ENCODE data around the gene KCNK6.
A peak's percentile ranks its signal among the peaks of the same experiment; 100 is the strongest.

Gene KCNK6

GRCh38 chr19:38373907-38374331, 54.3 kb downstream of the KCNK6 start:
- peak overlapping the region; percentile 41 for H3K4me3 ChIP-seq (ENCODE audit: low read length)
- no peak for TF ChIP-seq ZNF274 (IDR thresholded peaks at IDR 0.05; ENCODE audit: low read depth, low read length)

DNA sequence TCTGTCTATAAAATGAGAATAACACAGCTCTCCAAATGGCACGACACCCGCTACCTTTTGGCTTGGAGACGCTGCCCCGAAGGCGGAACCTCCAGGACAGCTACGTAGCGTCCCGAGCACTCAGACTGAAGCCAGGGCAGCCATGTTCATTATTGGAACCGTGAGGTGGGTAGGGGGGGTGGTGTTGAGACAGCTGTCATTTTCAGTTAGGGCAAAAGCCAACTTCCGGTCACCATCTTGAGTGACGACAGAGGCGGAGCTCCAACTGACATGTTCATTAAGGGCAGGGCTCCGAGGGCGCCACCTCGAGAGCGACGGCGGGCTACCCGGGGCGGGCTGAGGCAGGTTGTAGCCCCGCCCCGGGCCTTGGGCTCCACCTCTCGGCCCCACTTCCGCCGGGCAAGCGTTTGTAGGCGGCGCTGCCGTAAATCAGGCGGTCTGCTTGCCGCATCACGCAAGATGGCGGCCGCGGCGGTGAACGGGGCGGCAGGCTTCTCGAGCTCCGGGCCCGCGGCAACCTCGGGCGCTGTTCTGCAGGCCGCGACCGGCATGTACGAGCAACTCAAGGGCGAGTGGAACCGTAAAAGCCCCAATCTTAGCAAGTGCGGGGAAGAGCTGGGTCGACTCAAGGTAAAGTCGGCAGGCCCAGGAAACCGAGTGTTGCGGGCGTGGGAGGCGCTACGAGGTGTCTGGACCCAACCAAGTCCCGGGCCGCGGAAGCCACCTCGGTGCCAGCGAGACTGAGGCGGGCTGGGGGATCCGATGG, 54.9 kb downstream of the KCNK6 start, which contains the start of gene PSMD8:
Gene PSMD8 (plus strand): TSS at position 240 of the 766 bp plus-strand sequence. CDS start 31 bp downstream, at position 271.
- peak within 1 kb of the TSS; percentile 96 for H3K4me3 ChIP-seq (ENCODE audit: low read length)
- TF ChIP-seq ZNF274 (IDR thresholded peaks at IDR 0.05; ENCODE audit: low read depth, low read length) = no peak

DNA sequence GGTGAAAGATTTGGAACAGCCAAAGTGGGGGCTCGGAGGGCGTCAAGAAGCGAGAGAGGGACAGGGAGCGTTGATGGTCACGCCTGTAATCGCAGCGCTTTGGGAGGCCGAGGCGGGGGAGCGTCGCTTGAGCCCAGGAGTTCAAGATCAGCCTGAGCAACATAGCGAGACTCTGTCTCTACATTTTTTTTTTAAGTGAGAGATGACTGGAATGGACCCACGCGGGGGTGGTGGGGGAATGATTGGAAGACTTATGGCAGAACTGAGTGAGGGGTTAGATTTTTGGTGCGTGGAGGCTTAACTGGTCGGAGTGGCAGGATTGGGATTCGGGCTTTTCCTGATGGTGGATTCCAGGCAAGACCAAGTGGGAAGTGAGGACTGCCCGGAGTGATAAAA, 55.5 kb downstream of the KCNK6 start:
- peak overlapping the region; percentile 96 for H3K4me3 ChIP-seq (ENCODE audit: low read length)
- TF ChIP-seq ZNF274 (IDR thresholded peaks at IDR 0.05; ENCODE audit: low read depth, low read length) = no peak

GRCh38 chr19:38375748-38376147, 56.1 kb downstream of the KCNK6 start:
- H3K4me3 ChIP-seq (ENCODE audit: low read length) = peak overlapping the region; percentile 96
- TF ChIP-seq ZNF274 (IDR thresholded peaks at IDR 0.05; ENCODE audit: low read depth, low read length) = no peak

DNA sequence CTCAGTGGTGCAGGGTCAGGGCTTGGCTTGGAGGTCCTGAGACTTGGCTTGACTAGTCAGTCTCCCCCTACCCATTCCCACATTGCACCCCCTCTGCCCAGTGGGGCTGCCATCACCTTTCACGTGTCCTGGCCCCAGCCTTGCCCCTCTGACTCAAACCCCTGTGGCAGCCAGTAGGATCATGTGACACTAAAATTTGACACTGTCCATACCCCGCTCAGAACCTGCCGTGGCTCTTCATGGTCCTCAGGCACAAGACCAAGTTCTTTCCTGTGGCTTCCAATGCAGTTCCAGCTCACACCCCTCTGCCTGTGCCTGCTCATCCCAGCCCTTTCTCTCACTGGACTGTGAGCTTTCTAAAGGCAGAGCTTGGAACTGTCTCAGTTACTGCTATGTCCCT, 56.9 kb downstream of the KCNK6 start:
- no peak for TF ChIP-seq ZNF274 (IDR thresholded peaks at IDR 0.05; ENCODE audit: low read depth, low read length)
- no peak overlapping the region for H3K4me3 ChIP-seq (ENCODE audit: low read length)

DNA sequence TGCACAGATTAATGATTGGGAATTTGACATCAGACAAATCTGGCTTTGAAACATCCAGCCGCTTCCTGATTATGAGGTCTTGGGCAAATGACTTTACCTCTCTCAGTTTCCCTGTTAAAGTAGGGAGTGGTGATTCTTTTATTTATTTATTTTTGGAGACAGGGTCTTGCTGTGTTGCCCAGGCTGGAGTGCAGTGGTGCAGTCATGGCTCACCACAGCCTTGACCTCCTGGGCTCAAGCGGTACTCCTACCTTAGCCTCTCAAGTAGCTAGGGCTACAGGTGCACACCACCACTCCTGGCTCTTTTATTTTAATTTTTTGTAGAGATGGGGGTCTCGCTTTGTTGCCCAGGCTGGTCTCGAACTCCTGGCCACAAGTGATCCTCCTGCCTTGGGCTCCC, 57.4 kb downstream of the KCNK6 start:
- H3K4me3 ChIP-seq (ENCODE audit: low read length) = no peak overlapping the region
- TF ChIP-seq ZNF274 (IDR thresholded peaks at IDR 0.05; ENCODE audit: low read depth, low read length) = no peak

- no peak for TF ChIP-seq ZNF274 (IDR thresholded peaks at IDR 0.05; ENCODE audit: low read depth, low read length)
These were observed 59.2 kb downstream of the KCNK6 start for GRCh38 chr19:38378866-38379265.

DNA sequence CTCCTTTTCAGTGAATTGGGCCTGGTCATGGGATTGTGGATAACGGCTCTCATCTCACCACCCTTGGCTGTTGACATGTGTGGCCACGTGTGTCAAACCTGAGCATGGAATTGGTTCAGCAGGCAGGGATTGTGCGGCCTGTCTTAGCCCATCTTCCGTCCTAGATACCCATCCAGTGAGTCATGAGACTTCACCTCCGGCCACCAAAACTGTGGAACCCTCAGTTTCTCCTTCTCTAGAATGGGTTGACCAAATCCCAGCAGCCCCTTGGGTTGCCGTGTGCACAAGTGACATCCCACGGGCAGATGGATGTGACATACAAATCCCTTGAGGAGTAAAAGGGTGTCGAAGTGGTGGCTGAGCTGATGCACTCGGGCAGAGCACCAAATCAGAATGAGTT, 61.5 kb downstream of the KCNK6 start:
- TF ChIP-seq ZNF274 (IDR thresholded peaks at IDR 0.05; ENCODE audit: low read depth, low read length) = no peak
- H3K4me3 ChIP-seq (ENCODE audit: low read length) = no peak overlapping the region

More at GRCh38 chr19:38378866-38379265, 59.2 kb downstream of the KCNK6 start:
- H3K4me3 ChIP-seq (ENCODE audit: low read length) = no peak overlapping the region

Measured in GM08714 (cell line).